Dendritic cell treated with granulocyte-macrophage colony-stimulating factor and Interleukin-4, amounts not matched to agents 40 ng/mL and 50 ng/mL, for 4 days (primary cell): ENCODE data around the gene VSIG10.

Experiments used
- H3K27ac Mint-ChIP-seq: one replicate; pipeline ENCODE4 v1.8.0; 2022; ENCODE audit warnings: mild to moderate bottlenecking, mixed read lengths
- H3K27me3 Mint-ChIP-seq: one replicate; pipeline ENCODE4 v1.8.0; 2022; ENCODE audit warnings: mild to moderate bottlenecking, mixed read lengths
- H3K36me3 Mint-ChIP-seq: one replicate; pipeline ENCODE4 v1.8.0; 2022; ENCODE audit warnings: low read depth, mixed read lengths
- H3K4me1 Mint-ChIP-seq: one replicate; pipeline ENCODE4 v1.8.0; 2022; ENCODE audit warnings: low read depth, mixed read lengths
- H3K4me3 Mint-ChIP-seq: one replicate; pipeline ENCODE4 v1.8.0; 2022; ENCODE audit warnings: mild to moderate bottlenecking, moderate library complexity, mixed read lengths
- H3K9me3 Mint-ChIP-seq: one replicate; pipeline ENCODE4 v1.8.0; 2022; ENCODE audit warnings: mixed read lengths
- intact Hi-C: fragments of 100-400 bp; cut with micrococcal nuclease; formaldehyde crosslinking; loops from one replicate; pipeline ENCODE4 v1.15.0; 2022

Gene VSIG10

GRCh38 chr12:118060301-118061010 lies 43.4 kb downstream of the VSIG10 start:
- H3K4me3 Mint-ChIP-seq = peak overlapping the region; percentile 90
- H3K36me3 Mint-ChIP-seq = peaks cover 31% of the 10 kb centered on the region
- H3K4me1 Mint-ChIP-seq = peaks cover 63% of the 10 kb centered on the region
- no peaks in the 10 kb centered on the region for H3K9me3 Mint-ChIP-seq
- intact Hi-C loops = loop anchor here (1.0 to 5.0 kb wide), 4 partner anchors 42 to 317 kb away; partner anchors contain the start of genes PEBP1, RFC5, SUDS3 and VSIG10
- peak overlapping the region; percentile 95 for H3K27ac Mint-ChIP-seq
- H3K27me3 Mint-ChIP-seq = no peaks in the 10 kb centered on the region

GRCh38 chr12:118059341-118060191 lies 44.2 kb downstream of the VSIG10 start:
- Mint-ChIP-seq H3K4me3 (peak overlapping the region; percentile 83), H3K36me3 (peaks cover 31% of the 10 kb centered on the region), H3K27me3 (no peaks in the 10 kb centered on the region), H3K27ac (peak overlapping the region; percentile 95), H3K9me3 (no peaks in the 10 kb centered on the region), H3K4me1 (peaks cover 58% of the 10 kb centered on the region)
- intact Hi-C loops = loop anchor here (2.0 to 5.0 kb wide), 3 partner anchors 43 to 318 kb away; partner anchors contain the start of genes PEBP1, SUDS3 and VSIG10

DNA sequence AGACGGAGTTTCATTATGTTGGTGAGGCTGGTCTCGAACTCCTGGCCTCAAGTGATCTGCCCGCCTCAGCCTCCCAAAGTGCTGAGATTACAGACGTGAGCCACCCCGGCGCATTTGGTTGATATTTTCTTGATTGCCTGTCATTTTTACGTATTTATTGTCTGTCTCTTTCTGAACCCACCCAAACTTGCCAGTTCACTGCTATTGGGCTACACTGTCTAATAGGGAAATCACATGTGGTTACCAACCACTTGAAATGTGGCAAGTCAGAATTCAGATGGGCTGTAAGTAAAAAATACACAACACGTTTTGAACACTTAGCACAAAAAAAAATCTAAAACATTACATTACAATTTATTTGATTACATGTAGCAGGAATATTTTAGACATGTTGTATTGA lies 44.9 kb downstream of the VSIG10 start:
- Mint-ChIP-seq H3K4me3 (no peak overlapping the region), H3K27ac (no peak overlapping the region), H3K27me3 (no peaks in the 10 kb centered on the region), H3K9me3 (no peaks in the 10 kb centered on the region), H3K36me3 (peaks cover 31% of the 10 kb centered on the region), H3K4me1 (peaks cover 51% of the 10 kb centered on the region)
- intact Hi-C loops = no loop called here

GRCh38 chr12:118058227-118058626 lies 45.6 kb downstream of the VSIG10 start:
- no peaks in the 10 kb centered on the region for H3K9me3 Mint-ChIP-seq
- peaks cover 35% of the 10 kb centered on the region for H3K36me3 Mint-ChIP-seq
- peaks cover 51% of the 10 kb centered on the region for H3K4me1 Mint-ChIP-seq
- H3K27me3 Mint-ChIP-seq = no peaks in the 10 kb centered on the region
- intact Hi-C loops = no loop called here
- H3K27ac Mint-ChIP-seq = no peak overlapping the region
- H3K4me3 Mint-ChIP-seq = no peak overlapping the region

DNA sequence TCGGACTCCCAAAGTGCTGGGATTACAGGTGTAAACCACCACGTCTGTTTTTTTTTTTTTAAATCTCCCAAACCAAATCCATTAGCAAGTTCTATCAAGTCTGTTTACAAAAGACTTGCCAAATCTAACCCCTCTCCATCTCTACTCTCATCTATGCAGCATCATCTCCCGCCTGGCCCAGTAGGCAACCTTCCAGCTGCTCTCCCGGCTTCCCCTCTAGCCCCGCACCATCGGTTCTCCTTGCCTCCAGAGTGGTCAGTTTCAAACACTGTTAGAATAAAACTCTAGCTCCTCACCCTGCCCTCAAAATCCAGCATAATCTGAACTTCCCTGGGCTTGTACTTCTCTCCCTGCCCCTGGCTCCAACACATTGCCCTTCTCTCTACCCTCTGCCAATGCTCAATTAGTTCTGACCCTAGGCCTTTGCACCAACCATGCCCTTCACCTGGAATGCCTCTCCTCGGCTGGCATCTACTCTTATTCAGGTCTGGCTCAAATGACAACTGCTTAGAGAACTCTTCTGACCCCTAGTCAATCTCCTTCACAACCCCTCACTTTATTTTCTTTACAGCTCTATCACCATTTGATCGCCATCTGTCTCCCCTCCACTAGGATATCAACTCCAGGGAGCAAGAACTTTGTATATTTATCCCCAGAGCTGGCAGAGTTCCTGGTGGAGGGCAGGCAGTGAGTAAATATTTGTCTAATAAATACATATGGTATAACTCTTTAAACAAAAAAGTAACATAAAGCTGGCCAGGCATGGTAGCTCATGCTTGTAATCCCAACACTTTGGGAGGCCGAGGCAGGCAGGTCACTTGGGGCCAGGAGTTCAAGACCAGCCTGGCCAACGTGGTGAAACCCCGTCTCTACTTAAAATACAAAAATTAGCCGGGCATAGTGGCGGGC lies 47.7 kb downstream of the VSIG10 start:
- Mint-ChIP-seq H3K4me1 (peaks cover 50% of the 10 kb centered on the region), H3K36me3 (peaks cover 36% of the 10 kb centered on the region), H3K27me3 (no peaks in the 10 kb centered on the region), H3K27ac (no peak overlapping the region), H3K4me3 (no peak overlapping the region), H3K9me3 (no peaks in the 10 kb centered on the region)
- intact Hi-C loops = no loop called here

- Mint-ChIP-seq H3K27me3 (no peaks in the 10 kb centered on the region), H3K27ac (no peak overlapping the region), H3K4me1 (peaks cover 48% of the 10 kb centered on the region), H3K9me3 (no peaks in the 10 kb centered on the region), H3K36me3 (peaks cover 44% of the 10 kb centered on the region), H3K4me3 (no peak overlapping the region)
- intact Hi-C loops = no loop called here
These were observed 48.7 kb downstream of the VSIG10 start for GRCh38 chr12:118055144-118055557.

DNA sequence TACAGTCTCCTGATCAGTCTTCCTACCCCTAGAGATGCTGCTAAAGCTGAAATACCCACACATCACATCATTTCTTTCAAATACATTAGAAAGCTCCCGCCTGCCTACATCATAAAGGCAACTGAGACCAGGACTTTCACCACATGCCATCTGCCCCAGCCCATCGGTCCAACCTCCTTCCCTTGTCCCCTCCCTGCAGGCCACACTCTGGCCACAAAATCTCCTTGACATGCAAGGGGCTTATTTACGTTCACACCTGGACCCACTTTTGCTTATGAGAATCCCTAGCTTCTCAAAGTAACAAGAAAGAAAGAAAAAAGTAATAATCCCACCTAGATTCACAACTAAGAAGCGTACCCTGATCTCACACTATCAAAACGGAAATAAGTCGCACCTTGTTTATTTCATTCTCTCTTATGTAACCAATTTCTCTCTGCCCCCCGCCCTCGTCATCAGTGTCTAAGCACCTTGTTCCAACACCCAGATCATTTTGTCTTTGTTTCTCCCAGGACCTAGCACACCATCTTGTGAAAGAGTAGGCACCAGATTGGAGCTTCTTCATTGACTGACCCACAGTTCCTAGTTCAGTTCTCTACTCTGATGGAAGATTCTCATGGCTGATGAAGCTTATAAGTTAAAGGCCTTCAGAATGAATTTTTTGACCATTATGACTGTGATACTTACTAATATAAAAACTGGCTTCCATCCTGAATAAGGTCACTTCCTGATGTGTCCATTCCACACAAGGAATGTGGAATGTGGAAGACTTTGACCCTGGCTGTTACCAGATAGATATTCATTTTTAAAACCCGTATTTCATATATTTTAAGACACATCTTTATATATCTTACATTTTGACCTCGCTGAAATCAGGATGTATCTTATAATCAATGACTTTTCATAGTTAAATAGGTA lies 50.5 kb downstream of the VSIG10 start:
- intact Hi-C loops = no loop called here
- Mint-ChIP-seq H3K4me3 (no peak overlapping the region), H3K27me3 (no peaks in the 10 kb centered on the region), H3K4me1 (peaks cover 30% of the 10 kb centered on the region), H3K36me3 (peaks cover 56% of the 10 kb centered on the region), H3K27ac (no peak overlapping the region), H3K9me3 (no peaks in the 10 kb centered on the region)

GRCh38 chr12:118052324-118053070 lies 51.3 kb downstream of the VSIG10 start:
- Mint-ChIP-seq H3K27ac (no peak overlapping the region), H3K4me3 (no peak overlapping the region), H3K9me3 (no peaks in the 10 kb centered on the region), H3K27me3 (no peaks in the 10 kb centered on the region), H3K36me3 (peaks cover 61% of the 10 kb centered on the region), H3K4me1 (peaks cover 27% of the 10 kb centered on the region)
- intact Hi-C loops = no loop called here

DNA sequence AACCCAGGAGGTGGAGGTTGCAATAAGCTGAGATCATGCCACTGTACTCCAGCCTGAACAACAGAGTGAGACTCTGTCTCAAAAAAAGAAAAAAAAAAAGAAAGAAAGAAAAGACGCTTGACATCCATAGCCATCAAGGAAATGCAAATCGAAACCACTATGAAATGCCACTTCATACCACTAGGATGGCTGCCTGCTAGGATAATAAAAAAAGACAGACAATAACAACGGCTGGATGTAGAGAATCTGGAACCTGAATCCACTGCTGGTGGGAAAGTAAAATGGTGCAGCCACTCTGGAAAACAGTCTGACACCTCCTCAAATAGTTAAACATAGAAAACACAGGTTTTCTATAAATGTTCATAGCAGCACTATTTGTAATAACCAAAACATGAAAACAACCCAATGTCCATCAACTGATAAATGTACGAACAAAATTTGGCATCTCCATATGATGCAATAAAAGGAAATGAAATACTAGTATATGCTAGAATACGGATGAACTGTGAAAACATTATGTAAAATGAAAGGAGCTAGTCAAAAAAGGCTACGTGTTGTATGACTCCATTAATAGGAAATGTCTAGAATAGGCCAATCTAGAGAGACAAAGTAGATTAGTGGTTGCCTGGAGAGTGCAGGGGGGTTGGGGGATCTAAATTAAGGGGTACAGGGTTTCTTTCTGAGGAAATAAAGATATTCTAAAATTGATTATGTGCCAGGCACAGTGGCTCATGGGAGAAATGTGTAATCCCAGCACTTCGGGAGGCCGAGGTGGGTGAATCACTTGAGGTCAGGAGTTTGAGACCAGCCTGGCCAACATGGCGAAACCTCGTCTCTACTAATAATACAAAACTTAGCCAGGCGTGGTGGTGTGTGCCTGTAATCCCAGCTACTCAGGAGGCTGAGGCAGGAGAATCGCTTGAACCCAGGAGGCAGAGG lies 52.6 kb downstream of the VSIG10 start:
- H3K4me1 Mint-ChIP-seq = peaks cover 21% of the 10 kb centered on the region
- H3K27ac Mint-ChIP-seq = no peak overlapping the region
- peaks cover 73% of the 10 kb centered on the region for H3K36me3 Mint-ChIP-seq
- no peaks in the 10 kb centered on the region for H3K27me3 Mint-ChIP-seq
- H3K9me3 Mint-ChIP-seq = no peaks in the 10 kb centered on the region
- intact Hi-C loops = no loop called here
- H3K4me3 Mint-ChIP-seq = no peak overlapping the region

DNA sequence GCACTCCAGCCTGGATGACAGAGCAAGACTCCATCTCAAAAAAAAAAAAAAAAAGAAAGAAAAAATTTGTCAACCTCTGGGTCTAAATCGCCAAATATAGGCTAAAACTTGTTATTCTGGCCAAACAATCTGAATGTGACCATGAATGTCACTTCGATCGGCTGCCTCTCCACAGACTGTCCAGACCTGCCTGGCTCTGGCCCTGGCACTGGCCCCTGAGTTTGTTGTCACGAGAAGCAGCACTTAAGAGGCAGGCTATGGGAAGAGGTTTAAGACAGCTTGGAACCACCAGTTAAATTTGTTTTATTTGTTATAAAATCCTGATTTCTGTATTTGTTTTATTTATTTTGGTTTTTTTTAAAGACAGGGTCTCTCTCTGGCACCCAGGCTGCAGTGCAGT lies 57.4 kb downstream of the VSIG10 start:
- H3K9me3 Mint-ChIP-seq = no peaks in the 10 kb centered on the region
- peaks cover 99% of the 10 kb centered on the region for H3K36me3 Mint-ChIP-seq
- no peak overlapping the region for H3K4me3 Mint-ChIP-seq
- no peaks in the 10 kb centered on the region for H3K4me1 Mint-ChIP-seq
- H3K27me3 Mint-ChIP-seq = no peaks in the 10 kb centered on the region
- intact Hi-C loops = no loop called here
- no peak overlapping the region for H3K27ac Mint-ChIP-seq

DNA sequence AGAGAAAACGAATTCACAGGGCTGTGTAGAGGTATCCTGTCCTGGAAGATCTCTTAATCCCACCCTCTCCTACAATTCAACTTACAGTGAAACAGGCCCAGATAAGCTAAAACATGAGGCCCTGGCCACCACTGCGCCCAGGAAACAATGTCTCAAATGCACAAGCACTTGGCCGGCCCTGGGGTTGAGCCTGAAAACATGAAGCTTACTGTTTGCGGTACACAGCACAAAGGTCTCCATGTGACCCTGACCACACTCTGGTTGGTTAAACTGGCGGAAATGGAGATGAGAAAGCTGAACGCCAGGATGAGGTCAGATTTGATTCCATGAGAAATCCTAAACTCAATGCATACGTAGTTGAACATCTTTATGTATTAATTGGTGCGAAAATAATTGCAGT lies 59.2 kb downstream of the VSIG10 start:
- no peaks in the 10 kb centered on the region for H3K27me3 Mint-ChIP-seq
- H3K27ac Mint-ChIP-seq = no peak overlapping the region
- H3K36me3 Mint-ChIP-seq = peaks cover 99% of the 10 kb centered on the region
- no peaks in the 10 kb centered on the region for H3K4me1 Mint-ChIP-seq
- no peak overlapping the region for H3K4me3 Mint-ChIP-seq
- H3K9me3 Mint-ChIP-seq = no peaks in the 10 kb centered on the region
- intact Hi-C loops = no loop called here

- H3K27me3 Mint-ChIP-seq = no peaks in the 10 kb centered on the region
- H3K36me3 Mint-ChIP-seq = peaks cover 99% of the 10 kb centered on the region
- H3K4me1 Mint-ChIP-seq = no peaks in the 10 kb centered on the region
- intact Hi-C loops = no loop called here
- no peak overlapping the region for H3K4me3 Mint-ChIP-seq
- no peaks in the 10 kb centered on the region for H3K9me3 Mint-ChIP-seq
- no peak overlapping the region for H3K27ac Mint-ChIP-seq
These were observed 59.7 kb downstream of the VSIG10 start for GRCh38 chr12:118044075-118044474.
